Activated T-helper 17 cell treated with anti-CD3 and anti-CD28 coated beads, Interleukin-2, amount 50 U/mL, for 72 hours (primary cell): ENCODE data around the gene POM121L2. TPM values are rescaled to one million over a fixed set of nuclear protein-coding genes. Genes with fewer than 3 reads are reported as not detected.

ENCODE experiments used
- ATAC-seq: fragments of 150-1000 bp; cut with Tn5 transposase; replicated peaks from 2 replicates; pipeline ENCODE4 v1.10.0; 2021; ENCODE audit warnings: mild to moderate bottlenecking, moderate library complexity
- H3K27ac Mint-ChIP-seq: one replicate; pipeline ENCODE4 v1.8.0; 2022; ENCODE audit warnings: mixed read lengths
- H3K27me3 Mint-ChIP-seq: one replicate; pipeline ENCODE4 v1.8.0; 2022; ENCODE audit warnings: mixed read lengths
- H3K36me3 Mint-ChIP-seq: one replicate; pipeline ENCODE4 v1.8.0; 2022; ENCODE audit warnings: low read depth, mild to moderate bottlenecking, mixed read lengths
- H3K4me1 Mint-ChIP-seq: one replicate; pipeline ENCODE4 v1.8.0; 2022; ENCODE audit warnings: mixed read lengths
- H3K4me3 Mint-ChIP-seq: one replicate; pipeline ENCODE4 v1.8.0; 2022; ENCODE audit warnings: mild to moderate bottlenecking, mixed read lengths
- H3K9me3 Mint-ChIP-seq: one replicate; pipeline ENCODE4 v1.8.0; 2022; ENCODE audit warnings: mixed read lengths
- total RNA-seq, 2 donors: library from RNA; stranded (reverse); gene quantifications; one replicate each; pipeline ENCODE4 v1.2.3, GENCODE V29; 2022

POM121L2 gene
- not detected for total RNA-seq

- H3K9me3 Mint-ChIP-seq = no peaks in the 10 kb centered on the region
- ATAC-seq = peak; percentile 80
- no peak within 1 kb of the TSS for H3K27ac Mint-ChIP-seq
- H3K27me3 Mint-ChIP-seq = peaks cover 58% of the 10 kb centered on the region
- peak within 1 kb of the TSS; percentile 75 for H3K4me3 Mint-ChIP-seq
- H3K36me3 Mint-ChIP-seq = no peaks in the 10 kb centered on the region
- H3K4me1 Mint-ChIP-seq = no peaks in the 10 kb centered on the region
Observed at GRCh38 chr6:27312146-27312949, at the start of gene POM121L2. POM121L2 (minus strand) TSS chr6:27312273; CDS start chr6:27312170, 103 bp downstream.

GRCh38 chr6:27359231-27359630 lies 47.2 kb upstream of the POM121L2 start:
- H3K4me1 Mint-ChIP-seq = no peaks in the 10 kb centered on the region
- no peak overlapping the region for H3K27ac Mint-ChIP-seq
- H3K4me3 Mint-ChIP-seq = no peak overlapping the region
- peaks cover 27% of the 10 kb centered on the region for H3K36me3 Mint-ChIP-seq
- no peak for ATAC-seq
- H3K27me3 Mint-ChIP-seq = no peaks in the 10 kb centered on the region
- peaks cover 34% of the 10 kb centered on the region for H3K9me3 Mint-ChIP-seq

GRCh38 chr6:27358786-27359185 lies 46.7 kb upstream of the POM121L2 start:
- H3K27ac Mint-ChIP-seq = no peak overlapping the region
- H3K9me3 Mint-ChIP-seq = peaks cover 36% of the 10 kb centered on the region
- H3K4me1 Mint-ChIP-seq = no peaks in the 10 kb centered on the region
- peaks cover 27% of the 10 kb centered on the region for H3K36me3 Mint-ChIP-seq
- ATAC-seq = no peak
- no peak overlapping the region for H3K4me3 Mint-ChIP-seq
- no peaks in the 10 kb centered on the region for H3K27me3 Mint-ChIP-seq

- H3K4me3 Mint-ChIP-seq = no peak overlapping the region
- no peaks in the 10 kb centered on the region for H3K4me1 Mint-ChIP-seq
- H3K27me3 Mint-ChIP-seq = peaks cover 8% of the 10 kb centered on the region
- no peak overlapping the region for H3K27ac Mint-ChIP-seq
- no peaks in the 10 kb centered on the region for H3K36me3 Mint-ChIP-seq
- ATAC-seq = no peak
- peaks cover 28% of the 10 kb centered on the region for H3K9me3 Mint-ChIP-seq
Observed at GRCh38 chr6:27352850-27353249, 40.8 kb upstream of the POM121L2 start.

- Mint-ChIP-seq H3K36me3 (peaks cover 7% of the 10 kb centered on the region), H3K4me3 (no peak overlapping the region), H3K27me3 (peaks cover 34% of the 10 kb centered on the region), H3K9me3 (peaks cover 6% of the 10 kb centered on the region), H3K4me1 (peaks cover 7% of the 10 kb centered on the region), H3K27ac (no peak overlapping the region)
- ATAC-seq = no peak
Observed at GRCh38 chr6:27334141-27334540, 22.1 kb upstream of the POM121L2 start.

- ATAC-seq = no peak
- Mint-ChIP-seq H3K36me3 (peaks cover 7% of the 10 kb centered on the region), H3K4me1 (peaks cover 7% of the 10 kb centered on the region), H3K27ac (no peak overlapping the region), H3K9me3 (peaks cover 6% of the 10 kb centered on the region), H3K4me3 (peak overlapping the region; percentile 78), H3K27me3 (peaks cover 36% of the 10 kb centered on the region)
Observed at GRCh38 chr6:27333642-27334040, 21.6 kb upstream of the POM121L2 start.

GRCh38 chr6:27332692-27333641 lies 20.9 kb upstream of the POM121L2 start:
- peak; percentile 64 for ATAC-seq
- peaks cover 7% of the 10 kb centered on the region for H3K36me3 Mint-ChIP-seq

GRCh38 chr6:27327023-27327738 lies 15.1 kb upstream of the POM121L2 start:
- H3K36me3 Mint-ChIP-seq = no peaks in the 10 kb centered on the region

More at GRCh38 chr6:27332692-27333641, 20.9 kb upstream of the POM121L2 start:
- Mint-ChIP-seq H3K4me1 (peaks cover 7% of the 10 kb centered on the region), H3K27ac (peak overlapping the region; percentile 85), H3K27me3 (peaks cover 34% of the 10 kb centered on the region), H3K4me3 (peak overlapping the region; percentile 78), H3K9me3 (peaks cover 6% of the 10 kb centered on the region)

GRCh38 chr6:27321901-27322300 lies 9.8 kb upstream of the POM121L2 start:
- H3K27me3 Mint-ChIP-seq = peaks cover 24% of the 10 kb centered on the region
- no peaks in the 10 kb centered on the region for H3K4me1 Mint-ChIP-seq
- H3K4me3 Mint-ChIP-seq = no peak overlapping the region
- H3K36me3 Mint-ChIP-seq = no peaks in the 10 kb centered on the region
- H3K27ac Mint-ChIP-seq = no peak overlapping the region
- no peaks in the 10 kb centered on the region for H3K9me3 Mint-ChIP-seq
- no peak for ATAC-seq

More at GRCh38 chr6:27327023-27327738, 15.1 kb upstream of the POM121L2 start:
- Mint-ChIP-seq H3K27me3 (peaks cover 46% of the 10 kb centered on the region), H3K4me3 (no peak overlapping the region), H3K9me3 (no peaks in the 10 kb centered on the region), H3K27ac (no peak overlapping the region), H3K4me1 (no peaks in the 10 kb centered on the region)
- no peak for ATAC-seq

- no peak for ATAC-seq
- H3K27ac Mint-ChIP-seq = no peak overlapping the region
- H3K27me3 Mint-ChIP-seq = peaks cover 22% of the 10 kb centered on the region
- no peaks in the 10 kb centered on the region for H3K9me3 Mint-ChIP-seq
- H3K4me3 Mint-ChIP-seq = no peak overlapping the region
- no peaks in the 10 kb centered on the region for H3K4me1 Mint-ChIP-seq
- H3K36me3 Mint-ChIP-seq = no peaks in the 10 kb centered on the region
Observed at GRCh38 chr6:27321370-27321769, 9.3 kb upstream of the POM121L2 start.

GRCh38 chr6:27318973-27319372 lies 6.9 kb upstream of the POM121L2 start:
- H3K9me3 Mint-ChIP-seq = no peaks in the 10 kb centered on the region
- H3K36me3 Mint-ChIP-seq = no peaks in the 10 kb centered on the region
- no peaks in the 10 kb centered on the region for H3K4me1 Mint-ChIP-seq
- no peak overlapping the region for H3K27ac Mint-ChIP-seq
- no peak overlapping the region for H3K4me3 Mint-ChIP-seq
- H3K27me3 Mint-ChIP-seq = peaks cover 28% of the 10 kb centered on the region
- no peak for ATAC-seq

- ATAC-seq = no peak
- H3K4me1 Mint-ChIP-seq = no peaks in the 10 kb centered on the region
- no peaks in the 10 kb centered on the region for H3K36me3 Mint-ChIP-seq
- H3K27me3 Mint-ChIP-seq = peaks cover 49% of the 10 kb centered on the region
- no peaks in the 10 kb centered on the region for H3K9me3 Mint-ChIP-seq
- H3K4me3 Mint-ChIP-seq = no peak overlapping the region
- no peak overlapping the region for H3K27ac Mint-ChIP-seq
Observed at GRCh38 chr6:27314046-27314445, 2.0 kb upstream of the POM121L2 start.

- no peaks in the 10 kb centered on the region for H3K4me1 Mint-ChIP-seq
- no peaks in the 10 kb centered on the region for H3K36me3 Mint-ChIP-seq
- peak overlapping the region; percentile 75 for H3K4me3 Mint-ChIP-seq
- no peak overlapping the region for H3K27ac Mint-ChIP-seq
- peak; percentile 44 for ATAC-seq
- H3K27me3 Mint-ChIP-seq = peaks cover 57% of the 10 kb centered on the region
- H3K9me3 Mint-ChIP-seq = no peaks in the 10 kb centered on the region
Observed at GRCh38 chr6:27312950-27313271, 838 bp upstream of the POM121L2 start.

- no peak for ATAC-seq
- Mint-ChIP-seq H3K4me1 (no peaks in the 10 kb centered on the region), H3K27me3 (peaks cover 60% of the 10 kb centered on the region), H3K4me3 (peak overlapping the region; percentile 75), H3K27ac (no peak overlapping the region), H3K9me3 (no peaks in the 10 kb centered on the region), H3K36me3 (no peaks in the 10 kb centered on the region)
Observed at GRCh38 chr6:27311806-27312145, 297 bp downstream of the POM121L2 start.
